ENCODE results near the gene SLC30A2. TPM values are rescaled to one million over a fixed set of nuclear protein-coding genes. Genes with fewer than 3 reads are reported as not detected.
A peak's percentile ranks its signal among the peaks of the same experiment; 100 is the strongest.

Gene SLC30A2
- total RNA-seq, 1 donor: not detected

- no peak overlapping the region for H3K4me3 ChIP-seq (ENCODE audit: low read depth, low read length)
- DNase-seq (ENCODE audit: low read depth): no peak
- TF ChIP-seq, protein P1, sequence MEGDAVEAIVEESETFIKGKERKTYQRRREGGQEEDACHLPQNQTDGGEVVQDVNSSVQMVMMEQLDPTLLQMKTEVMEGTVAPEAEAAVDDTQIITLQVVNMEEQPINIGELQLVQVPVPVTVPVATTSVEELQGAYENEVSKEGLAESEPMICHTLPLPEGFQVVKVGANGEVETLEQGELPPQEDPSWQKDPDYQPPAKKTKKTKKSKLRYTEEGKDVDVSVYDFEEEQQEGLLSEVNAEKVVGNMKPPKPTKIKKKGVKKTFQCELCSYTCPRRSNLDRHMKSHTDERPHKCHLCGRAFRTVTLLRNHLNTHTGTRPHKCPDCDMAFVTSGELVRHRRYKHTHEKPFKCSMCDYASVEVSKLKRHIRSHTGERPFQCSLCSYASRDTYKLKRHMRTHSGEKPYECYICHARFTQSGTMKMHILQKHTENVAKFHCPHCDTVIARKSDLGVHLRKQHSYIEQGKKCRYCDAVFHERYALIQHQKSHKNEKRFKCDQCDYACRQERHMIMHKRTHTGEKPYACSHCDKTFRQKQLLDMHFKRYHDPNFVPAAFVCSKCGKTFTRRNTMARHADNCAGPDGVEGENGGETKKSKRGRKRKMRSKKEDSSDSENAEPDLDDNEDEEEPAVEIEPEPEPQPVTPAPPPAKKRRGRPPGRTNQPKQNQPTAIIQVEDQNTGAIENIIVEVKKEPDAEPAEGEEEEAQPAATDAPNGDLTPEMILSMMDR (IDR thresholded peaks at IDR 0.05; ENCODE audit: insufficient read depth, low read depth, low read length): no peak
These were observed 38.9 kb upstream of the SLC30A2 start for GRCh38 chr1:26084844-26085243.

DNA sequence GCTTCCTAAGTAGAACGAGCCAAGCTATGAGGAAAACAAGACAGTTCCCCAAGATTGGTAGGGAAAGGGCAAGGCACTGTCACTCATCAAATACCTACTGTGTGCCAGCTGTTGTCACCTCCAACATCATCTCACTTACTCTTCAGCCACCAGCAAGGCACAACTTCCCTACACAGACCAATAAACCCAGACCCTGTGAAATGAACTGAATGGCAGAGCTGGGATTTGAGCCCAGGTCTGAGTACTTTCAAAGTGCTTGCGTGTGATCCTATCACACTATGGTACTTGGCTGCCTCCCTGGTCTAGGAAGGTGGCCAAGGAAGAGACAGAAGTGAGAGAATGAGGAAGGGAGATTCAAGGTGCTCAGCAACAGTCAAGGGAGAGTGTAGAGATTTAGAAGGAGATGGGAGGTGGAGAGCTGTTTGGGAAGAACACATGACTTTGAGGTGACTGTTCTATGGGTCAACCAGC is 38.2 kb upstream of the SLC30A2 start:
- H3K4me3 ChIP-seq (ENCODE audit: low read depth, low read length): no peak overlapping the region
- TF ChIP-seq, protein P1 (IDR thresholded peaks at IDR 0.05; ENCODE audit: insufficient read depth, low read depth, low read length): no peak
- no peak for DNase-seq (ENCODE audit: low read depth)

- TF ChIP-seq, protein P1 (IDR thresholded peaks at IDR 0.05; ENCODE audit: insufficient read depth, low read depth, low read length): no peak
- H3K4me3 ChIP-seq (ENCODE audit: low read depth, low read length): no peak overlapping the region
These were observed 37.3 kb upstream of the SLC30A2 start for GRCh38 chr1:26083208-26083607.

GRCh38 chr1:26082020-26082350 is 36.1 kb upstream of the SLC30A2 start:
- no peak for DNase-seq (ENCODE audit: low read depth)
- TF ChIP-seq, protein P1 (IDR thresholded peaks at IDR 0.05; ENCODE audit: insufficient read depth, low read depth, low read length): no peak
- no peak overlapping the region for H3K4me3 ChIP-seq (ENCODE audit: low read depth, low read length)

More at GRCh38 chr1:26083208-26083607, 37.3 kb upstream of the SLC30A2 start:
- DNase-seq (ENCODE audit: low read depth): peak; percentile 26

- TF ChIP-seq, protein P1 (IDR thresholded peaks at IDR 0.05; ENCODE audit: insufficient read depth, low read depth, low read length): no peak
- H3K4me3 ChIP-seq (ENCODE audit: low read depth, low read length): no peak overlapping the region
- DNase-seq (ENCODE audit: low read depth): no peak
These were observed 35.5 kb upstream of the SLC30A2 start for GRCh38 chr1:26081267-26082019.

DNA sequence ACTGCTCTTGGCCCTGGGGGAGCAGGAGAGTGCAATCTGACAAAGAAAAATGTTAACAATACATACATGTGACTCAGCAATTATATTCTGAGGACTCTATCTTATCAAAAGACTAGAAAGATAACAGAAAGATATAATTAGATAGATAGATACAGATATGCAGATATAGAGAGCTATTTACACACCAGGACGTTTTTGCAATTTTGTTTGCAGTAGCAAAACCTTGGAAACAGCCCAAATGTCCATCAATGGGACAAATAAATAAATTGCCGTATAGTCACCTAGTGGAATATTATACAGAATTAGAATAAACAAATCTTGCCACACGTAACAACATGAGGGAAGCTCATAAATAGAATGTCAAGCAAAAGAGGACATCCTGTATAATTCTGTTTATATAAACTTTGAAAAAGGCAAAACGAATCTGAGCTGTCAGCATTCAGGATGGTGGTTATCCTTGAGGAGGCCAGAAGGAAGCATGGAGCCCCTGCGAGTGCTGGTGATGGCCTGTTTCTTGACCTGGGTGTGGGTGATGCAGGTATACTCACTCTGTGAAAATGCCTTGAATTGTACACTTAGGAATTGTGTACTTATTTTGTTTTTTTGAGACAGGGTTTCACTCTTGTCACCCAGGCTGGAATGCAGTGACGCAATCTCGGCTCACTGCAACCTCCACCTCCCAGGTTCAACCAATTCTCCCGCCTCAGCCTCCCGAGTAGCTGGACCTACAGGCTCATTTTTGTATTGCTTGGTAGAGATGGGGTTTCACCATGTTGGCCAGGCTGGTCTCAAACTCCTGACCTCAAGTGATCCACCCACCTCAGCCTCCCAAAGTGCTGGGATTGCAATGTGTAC is 34.3 kb upstream of the SLC30A2 start:
- DNase-seq (ENCODE audit: low read depth): no peak
- H3K4me3 ChIP-seq (ENCODE audit: low read depth, low read length): no peak overlapping the region
- TF ChIP-seq, protein P1 (IDR thresholded peaks at IDR 0.05; ENCODE audit: insufficient read depth, low read depth, low read length): no peak

Data from fibroblast of villous mesenchyme (primary cell).